NB4 (cell line): ENCODE data around the gene CPNE5.

Source experiments
- POLR2A ChIP-seq: IDR thresholded peaks from 2 replicates; pipeline ENCODE4 v1.6.1; 2011; ENCODE audit warnings: mild to moderate bottlenecking; ENCODE audit not compliant: insufficient read length; ENCODE audit errors: extremely low read depth
- TF ChIP-seq, protein P1 (sequence below): IDR thresholded peaks from one replicate; pipeline ENCODE4 v1.5.1; 2012; ENCODE audit warnings: low read depth, low read length

DNA sequence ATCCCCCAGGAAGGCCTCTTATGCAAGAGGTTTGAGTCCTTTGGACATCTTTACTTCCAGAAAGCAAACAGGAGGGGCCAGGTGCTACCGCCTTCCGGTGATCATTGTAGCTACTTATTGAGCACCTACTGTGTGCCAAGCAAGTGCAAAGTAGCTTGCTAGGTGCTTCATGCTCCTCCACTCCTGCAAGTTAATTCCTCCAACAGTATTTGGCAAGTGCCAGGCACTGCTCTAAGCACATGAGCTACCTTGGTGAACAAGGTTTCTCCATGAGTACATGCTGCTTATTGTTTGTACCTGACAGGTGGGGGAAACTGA is 2.3 kb downstream of the CPNE5 start:
- TF ChIP-seq, protein P1, sequence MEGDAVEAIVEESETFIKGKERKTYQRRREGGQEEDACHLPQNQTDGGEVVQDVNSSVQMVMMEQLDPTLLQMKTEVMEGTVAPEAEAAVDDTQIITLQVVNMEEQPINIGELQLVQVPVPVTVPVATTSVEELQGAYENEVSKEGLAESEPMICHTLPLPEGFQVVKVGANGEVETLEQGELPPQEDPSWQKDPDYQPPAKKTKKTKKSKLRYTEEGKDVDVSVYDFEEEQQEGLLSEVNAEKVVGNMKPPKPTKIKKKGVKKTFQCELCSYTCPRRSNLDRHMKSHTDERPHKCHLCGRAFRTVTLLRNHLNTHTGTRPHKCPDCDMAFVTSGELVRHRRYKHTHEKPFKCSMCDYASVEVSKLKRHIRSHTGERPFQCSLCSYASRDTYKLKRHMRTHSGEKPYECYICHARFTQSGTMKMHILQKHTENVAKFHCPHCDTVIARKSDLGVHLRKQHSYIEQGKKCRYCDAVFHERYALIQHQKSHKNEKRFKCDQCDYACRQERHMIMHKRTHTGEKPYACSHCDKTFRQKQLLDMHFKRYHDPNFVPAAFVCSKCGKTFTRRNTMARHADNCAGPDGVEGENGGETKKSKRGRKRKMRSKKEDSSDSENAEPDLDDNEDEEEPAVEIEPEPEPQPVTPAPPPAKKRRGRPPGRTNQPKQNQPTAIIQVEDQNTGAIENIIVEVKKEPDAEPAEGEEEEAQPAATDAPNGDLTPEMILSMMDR, result no peak
- TF ChIP-seq POLR2A, result no peak
